Smooth muscle cell (in vitro differentiated cells): Measurements from ENCODE around the gene WBP11. TPM values are rescaled to one million over a fixed set of nuclear protein-coding genes. Genes with fewer than 3 reads are reported as not detected.

Experiments used
- DNase-seq: peaks from one replicate; lab custom pipeline; 2025; ENCODE audit not compliant: unreplicated experiment; lab: John Stamatoyannopoulos, UW
- H2AFZ ChIP-seq: fragments of 200-600 bp; sonication (generic); 2 replicates; pipeline ENCODE4 v1.6.0; 2016; ENCODE audit warnings: antibody characterized with exemption, low read depth, mild to moderate bottlenecking
- H3F3A ChIP-seq: fragments of 200-600 bp; sonication (generic); 2 replicates; pipeline ENCODE4 v1.6.0; 2017; ENCODE audit warnings: antibody characterized with exemption, low read depth
- H3K27ac ChIP-seq: fragments of 200-600 bp; sonication (generic); 2 replicates; pipeline ENCODE4 v1.5.1; 2016; ENCODE audit warnings: low read depth, mild to moderate bottlenecking
- H3K27me3 ChIP-seq: fragments of 200-600 bp; sonication (generic); 2 replicates; pipeline ENCODE4 v1.6.1; 2016; ENCODE audit warnings: low read depth, mild to moderate bottlenecking
- H3K36me3 ChIP-seq: fragments of 200-600 bp; sonication (generic); 2 replicates; pipeline ENCODE4 v1.5.1; 2016; ENCODE audit warnings: low read depth
- H3K4me1 ChIP-seq: fragments of 200-600 bp; sonication (generic); 2 replicates; pipeline ENCODE4 v1.5.1; 2016; ENCODE audit warnings: low read depth
- H3K4me2 ChIP-seq: fragments of 200-600 bp; sonication (generic); 2 replicates; pipeline ENCODE4 v1.6.0; 2016; ENCODE audit warnings: mild to moderate bottlenecking
- H3K4me3 ChIP-seq: fragments of 200-600 bp; sonication (generic); 2 replicates; pipeline ENCODE4 v1.5.1; 2016; ENCODE audit warnings: mild to moderate bottlenecking
- H3K79me2 ChIP-seq: fragments of 200-600 bp; sonication (generic); 2 replicates; pipeline ENCODE4 v1.6.0; 2016; ENCODE audit warnings: low read depth, mild to moderate bottlenecking
- H3K9ac ChIP-seq: fragments of 200-600 bp; sonication (generic); 2 replicates; pipeline ENCODE4 v1.6.0; 2016; ENCODE audit warnings: low read depth
- H3K9me3 ChIP-seq: fragments of 200-600 bp; sonication (generic); replicated peaks from 2 replicates; pipeline ENCODE4 v1.5.1; 2016; ENCODE audit warnings: low read depth
- H4K20me1 ChIP-seq: fragments of 200-600 bp; sonication (generic); 2 replicates; pipeline ENCODE4 v1.6.0; 2016; ENCODE audit warnings: low read depth
- WGBS: methylation state at CpG from one replicate; pipeline ENCODE4 v1.1.7; 2016; ENCODE audit warnings: low lambda C conversion rate; 5-methylcytosine and 5-hydroxymethylcytosine counted together
- polyA plus RNA-seq: library from polyadenylated mRNA; unstranded; fragments of >200 nt; fragmentation: Nextera tagmentation; extraction: Ambion mirVana; gene quantifications from 2 replicates; pipeline ENCODE4 v1.2.1, GENCODE V29; 2016
- total RNA-seq: library from RNA; depleted of rRNA; stranded (reverse); fragments of >200 nt; gene quantifications from 2 replicates; pipeline ENCODE4 v1.2.3, GENCODE V29; 2014
- TF ChIP-seq, protein P1 (sequence below): fragments of 200-600 bp; sonication (generic); IDR thresholded peaks from 2 replicates; pipeline ENCODE4 v1.5.1; 2017; ENCODE audit warnings: borderline replicate concordance, mild to moderate bottlenecking, antibody characterized with exemption; ENCODE audit not compliant: insufficient read depth, poor library complexity, severe bottlenecking

Gene WBP11
- total and polyA plus RNA-seq, 2 experiments from 2014 or later: 20.6 to 55.7 TPM

DNA sequence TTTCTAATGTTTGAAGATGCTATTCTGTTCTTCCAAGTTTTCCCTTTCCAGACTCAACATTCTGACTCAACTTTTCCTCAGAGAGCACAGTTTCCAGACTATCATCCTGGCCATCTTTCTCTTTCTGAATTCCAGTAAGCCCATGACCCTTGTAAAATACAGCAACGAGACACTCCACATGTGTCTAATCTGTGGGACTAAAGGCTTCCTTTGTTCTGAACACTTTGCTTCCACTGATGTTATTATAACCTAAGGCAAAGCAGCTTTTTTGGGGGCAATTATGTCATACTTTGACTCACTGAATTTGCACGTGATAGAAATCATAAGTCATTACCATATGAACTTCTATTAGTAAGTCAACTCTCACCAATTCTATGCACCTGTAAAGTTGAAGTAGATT is 46.4 kb upstream of the WBP11 start:
- TF ChIP-seq, protein P1, sequence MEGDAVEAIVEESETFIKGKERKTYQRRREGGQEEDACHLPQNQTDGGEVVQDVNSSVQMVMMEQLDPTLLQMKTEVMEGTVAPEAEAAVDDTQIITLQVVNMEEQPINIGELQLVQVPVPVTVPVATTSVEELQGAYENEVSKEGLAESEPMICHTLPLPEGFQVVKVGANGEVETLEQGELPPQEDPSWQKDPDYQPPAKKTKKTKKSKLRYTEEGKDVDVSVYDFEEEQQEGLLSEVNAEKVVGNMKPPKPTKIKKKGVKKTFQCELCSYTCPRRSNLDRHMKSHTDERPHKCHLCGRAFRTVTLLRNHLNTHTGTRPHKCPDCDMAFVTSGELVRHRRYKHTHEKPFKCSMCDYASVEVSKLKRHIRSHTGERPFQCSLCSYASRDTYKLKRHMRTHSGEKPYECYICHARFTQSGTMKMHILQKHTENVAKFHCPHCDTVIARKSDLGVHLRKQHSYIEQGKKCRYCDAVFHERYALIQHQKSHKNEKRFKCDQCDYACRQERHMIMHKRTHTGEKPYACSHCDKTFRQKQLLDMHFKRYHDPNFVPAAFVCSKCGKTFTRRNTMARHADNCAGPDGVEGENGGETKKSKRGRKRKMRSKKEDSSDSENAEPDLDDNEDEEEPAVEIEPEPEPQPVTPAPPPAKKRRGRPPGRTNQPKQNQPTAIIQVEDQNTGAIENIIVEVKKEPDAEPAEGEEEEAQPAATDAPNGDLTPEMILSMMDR: no peak
- Histone ChIP-seq H3K79me2 (no peaks in the 10 kb centered on the region), H3K4me3 (no peak overlapping the region), H2AFZ (peak overlapping the region; percentile 80), H3K4me2 (peak overlapping the region; percentile 49), H3K9ac (peak overlapping the region; percentile 47), H3K4me1 (peaks cover 17% of the 10 kb centered on the region), H3F3A (peaks cover 9% of the 10 kb centered on the region), H4K20me1 (no peaks in the 10 kb centered on the region), H3K27me3 (no peaks in the 10 kb centered on the region), H3K9me3 (no peaks in the 10 kb centered on the region), H3K27ac (peak overlapping the region; percentile 85), H3K36me3 (no peaks in the 10 kb centered on the region)
- no peak for DNase-seq
- 0% methylated on average over 2 of the region's 2 CpGs for WGBS

DNA sequence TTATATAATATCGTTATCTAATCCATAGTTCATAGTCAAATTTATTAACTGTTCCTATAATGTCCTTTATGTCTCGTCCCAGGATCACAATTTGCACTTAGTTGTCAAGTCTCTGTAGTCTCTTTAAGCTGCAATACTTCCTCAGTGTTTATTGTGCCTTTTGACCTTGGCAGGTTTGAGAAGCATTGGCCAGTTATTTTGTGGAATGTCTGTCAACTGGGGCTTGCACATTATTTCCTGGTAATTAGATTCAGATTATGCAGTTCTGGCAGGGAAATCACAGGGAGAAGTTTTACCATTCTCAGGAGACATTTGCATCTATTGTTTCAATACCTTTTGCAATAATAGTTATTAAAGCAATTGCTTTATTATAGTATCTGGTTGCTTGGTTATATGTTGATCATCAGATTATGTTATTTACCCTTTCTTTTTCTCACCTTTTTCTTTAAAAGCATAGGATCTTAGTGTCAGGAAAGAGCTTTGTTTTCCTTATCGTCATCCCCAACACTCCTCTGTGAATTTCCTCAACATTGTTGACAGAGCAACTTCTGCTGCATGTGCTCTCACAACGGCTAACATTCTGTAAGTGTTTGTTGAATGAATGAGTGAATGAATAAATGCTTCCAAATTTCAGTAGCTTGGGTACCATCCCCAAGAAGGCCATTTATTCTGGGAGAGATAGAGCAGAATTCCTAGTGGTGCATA is 43.8 kb upstream of the WBP11 start:
- Histone ChIP-seq H2AFZ (no peak overlapping the region), H4K20me1 (no peaks in the 10 kb centered on the region), H3K9me3 (no peaks in the 10 kb centered on the region), H3K4me3 (no peak overlapping the region), H3K27me3 (no peaks in the 10 kb centered on the region), H3K36me3 (no peaks in the 10 kb centered on the region), H3K9ac (no peak overlapping the region), H3K27ac (no peak overlapping the region), H3K79me2 (peaks cover 4% of the 10 kb centered on the region), H3K4me2 (no peak overlapping the region), H3K4me1 (peaks cover 7% of the 10 kb centered on the region), H3F3A (no peaks in the 10 kb centered on the region)
- DNase-seq: no peak
- WGBS: 86% methylated on average over 4 of the region's 4 CpGs
- TF ChIP-seq, protein P1: no peak

GRCh38 chr12:14846042-14846587 is 42.8 kb upstream of the WBP11 start:
- no peak overlapping the region for H3K4me2 ChIP-seq
- H3K27me3 ChIP-seq: no peaks in the 10 kb centered on the region
- H3K27ac ChIP-seq: peak overlapping the region; percentile 9
- no peak overlapping the region for H3K4me3 ChIP-seq
- H3K9ac ChIP-seq: no peak overlapping the region
- no peaks in the 10 kb centered on the region for H4K20me1 ChIP-seq
- H3K36me3 ChIP-seq: no peaks in the 10 kb centered on the region
- H3K4me1 ChIP-seq: peaks cover 7% of the 10 kb centered on the region
- no peaks in the 10 kb centered on the region for H3F3A ChIP-seq
- peaks cover 8% of the 10 kb centered on the region for H3K79me2 ChIP-seq
- peak overlapping the region; percentile 33 for H2AFZ ChIP-seq
- TF ChIP-seq, protein P1: no peak
- WGBS: 41% methylated on average over 3 of the region's 3 CpGs
- DNase-seq: no peak
- H3K9me3 ChIP-seq: no peaks in the 10 kb centered on the region
